ENCODE measurements around the gene OPHN1.

Gene OPHN1

GRCh38 chrX:68249401-68249831 is 183.9 kb downstream of the OPHN1 start:
- no peak for DNase-seq (ENCODE audit: low read depth in 2 of 2)

- no peak for DNase-seq (ENCODE audit: low read depth in 2 of 2)
Measured at GRCh38 chrX:68238568-68238967, 194.7 kb downstream of the OPHN1 start.

GRCh38 chrX:68234171-68234910 is 199.0 kb downstream of the OPHN1 start:
- DNase-seq (ENCODE audit: low read depth in 2 of 2) = no peak

GRCh38 chrX:68232206-68232605 is 201.1 kb downstream of the OPHN1 start:
- DNase-seq (ENCODE audit: low read depth in 2 of 2) = no peak

GRCh38 chrX:68209008-68209407 is 224.3 kb downstream of the OPHN1 start:
- no peak for DNase-seq (ENCODE audit: low read depth in 2 of 2)

GRCh38 chrX:68204521-68205038 is 228.7 kb downstream of the OPHN1 start:
- no peak for DNase-seq (ENCODE audit: low read depth in 2 of 2)

- no peak for DNase-seq (ENCODE audit: low read depth in 2 of 2)
Measured at GRCh38 chrX:68203646-68204045, 229.6 kb downstream of the OPHN1 start.

- no peak for DNase-seq (ENCODE audit: low read depth in 2 of 2)
Measured at GRCh38 chrX:68203211-68203610, 230.1 kb downstream of the OPHN1 start.

GRCh38 chrX:68199062-68199848 is 234.0 kb downstream of the OPHN1 start:
- DNase-seq (ENCODE audit: low read depth in 2 of 2) = no peak

GRCh38 chrX:68196939-68197791 is 236.1 kb downstream of the OPHN1 start:
- DNase-seq (ENCODE audit: low read depth in 2 of 2) = no peak

GRCh38 chrX:68195561-68195960 is 237.7 kb downstream of the OPHN1 start:
- no peak for DNase-seq (ENCODE audit: low read depth in 2 of 2)

GRCh38 chrX:68193786-68194185 is 239.5 kb downstream of the OPHN1 start:
- DNase-seq (ENCODE audit: low read depth in 2 of 2) = no peak

- no peak for DNase-seq (ENCODE audit: low read depth in 2 of 2)
Measured at GRCh38 chrX:68193234-68193633, 240.1 kb downstream of the OPHN1 start.

- DNase-seq (ENCODE audit: low read depth in 2 of 2) = no peak
Measured at GRCh38 chrX:68190799-68191198, 242.5 kb downstream of the OPHN1 start.

- no peak for DNase-seq (ENCODE audit: low read depth in 2 of 2)
Measured at GRCh38 chrX:68186552-68187262, 246.6 kb downstream of the OPHN1 start.

- DNase-seq (ENCODE audit: low read depth in 2 of 2) = no peak
Measured at GRCh38 chrX:68185161-68185560, 248.1 kb downstream of the OPHN1 start.

- no peak for DNase-seq (ENCODE audit: low read depth in 2 of 2)
Measured at GRCh38 chrX:68183612-68184214, 249.6 kb downstream of the OPHN1 start.

GRCh38 chrX:68180579-68180978 is 252.7 kb downstream of the OPHN1 start:
- no peak for DNase-seq (ENCODE audit: low read depth in 2 of 2)

- no peak for DNase-seq (ENCODE audit: low read depth in 2 of 2)
Measured at GRCh38 chrX:68179355-68179754, 253.9 kb downstream of the OPHN1 start.

GRCh38 chrX:68177542-68177941 is 255.8 kb downstream of the OPHN1 start:
- no peak for DNase-seq (ENCODE audit: low read depth in 2 of 2)

- no peak for DNase-seq (ENCODE audit: low read depth in 2 of 2)
Measured at GRCh38 chrX:68175562-68175961, 257.7 kb downstream of the OPHN1 start.

All from stimulated activated CD4-positive, alpha-beta T cell treated with anti-CD3 and anti-CD28 coated beads, Interleukin-1b, Interleukin-23, amount 100 ng/mL, for 4 hours (primary cell).